Measurements from ENCODE around the gene ST7. TPM values are rescaled to one million over a fixed set of nuclear protein-coding genes. Genes with fewer than 3 reads are reported as not detected.

Gene ST7
- total and polyA plus RNA-seq, 9 donors: 11.6 to 20.7 (median 15.0) TPM

Other genes starting within 250 kb of the ST7 start
- 244 TPM for gene CAPZA2, start 90.9 kb upstream of the ST7 start, total RNA-seq
- 100 to 1,000 TPM; 151 to 197 (median 184) TPM for gene CAPZA2, start 90.9 kb upstream of the ST7 start, polyA plus RNA-seq (ENCODE audit: insufficient read depth in 1 of 8, insufficient read length in 8 of 8, low replicate concordance in 1 of 8)